IMR-90 (cell line): Measurements from ENCODE around the gene CPNE2. TPM values are rescaled to one million over a fixed set of nuclear protein-coding genes. Genes with fewer than 3 reads are reported as not detected.
A peak's percentile ranks its signal among the peaks of the same experiment; 100 is the strongest.

ENCODE experiments used
- ATAC-seq: fragments of 200-7000 bp; cut with Tn5 transposase; 2 replicates; pipeline ENCODE4 v1.9.1; 2020; ENCODE audit warnings: low read depth, mild to moderate bottlenecking, moderate library complexity
- BruUV-seq: library from RNA; stranded (reverse); fragments of 400-500 nt; replicated peaks from 2 replicates; lab custom pipeline; 2021; lab: Mats Ljungman, UMichigan
- CTCF ChIA-PET: fragments of 300-600 bp; formaldehyde crosslinking; extraction: SDS; loops from one replicate; lab custom pipeline; 2021; ENCODE audit warnings: antibody characterized with exemption; lab: Yijun Ruan, JAX
- POLR2A ChIA-PET: fragments of 300-600 bp; sonication (Branson Sonifier 250); formaldehyde crosslinking; loops from one replicate; lab custom pipeline; 2022; ENCODE audit warnings: antibody characterized with exemption; ENCODE audit not compliant: unreplicated experiment; lab: Charles Lee
- DNase-seq: peaks from one replicate; pipeline ENCODE4 v3.0.0; 2013
- H2AFZ ChIP-seq: replicated peaks from 2 replicates; pipeline ENCODE3; 2013; ENCODE audit warnings: low read length, mild to moderate bottlenecking; ENCODE audit not compliant: poor library complexity
- H2AK5ac ChIP-seq: 2 replicates; pipeline ENCODE4 v1.6.1; 2013; ENCODE audit warnings: low read depth, low read length, inconsistent platforms
- H2AK9ac ChIP-seq: replicated peaks from 2 replicates; pipeline ENCODE3; 2013; ENCODE audit warnings: mild to moderate bottlenecking, low read depth, low read length, moderate library complexity; ENCODE audit not compliant: poor library complexity
- H2BK120ac ChIP-seq: 2 replicates; pipeline ENCODE4 v1.6.1; 2013; ENCODE audit warnings: low read depth, low read length, inconsistent platforms
- H2BK15ac ChIP-seq: 3 replicates; pipeline ENCODE4 v1.6.1; 2013; ENCODE audit warnings: low read depth, low read length, inconsistent platforms
- H2BK20ac ChIP-seq: 2 replicates; pipeline ENCODE4 v1.6.1; 2013; ENCODE audit warnings: low read depth, mild to moderate bottlenecking, inconsistent platforms, low read length, moderate library complexity
- H2BK5ac ChIP-seq: 2 replicates; pipeline ENCODE4 v1.6.1; 2013; ENCODE audit warnings: mild to moderate bottlenecking, low read depth, low read length, inconsistent platforms; ENCODE audit not compliant: poor library complexity, severe bottlenecking
- H3K14ac ChIP-seq: replicated peaks from 2 replicates; pipeline ENCODE4 v1.6.1; 2013; ENCODE audit warnings: low read depth, low read length, inconsistent platforms
- H3K18ac ChIP-seq: 2 replicates; pipeline ENCODE4 v1.6.1; 2013; ENCODE audit warnings: low read depth, low read length, control low read depth
- H3K23ac ChIP-seq: 2 replicates; pipeline ENCODE4 v1.6.1; 2013; ENCODE audit warnings: low read depth, low read length, inconsistent platforms
- H3K27ac ChIP-seq: 2 replicates; pipeline ENCODE4 v1.5.1; 2013; ENCODE audit warnings: mild to moderate bottlenecking, control low read depth, low read length; ENCODE audit not compliant: insufficient read depth
- H3K27me3 ChIP-seq: 2 replicates; pipeline ENCODE4 v1.6.1; 2013; ENCODE audit warnings: low read length; ENCODE audit not compliant: control insufficient read depth, insufficient read depth
- H3K36me3 ChIP-seq: 2 replicates; pipeline ENCODE4 v1.6.1; 2013; ENCODE audit warnings: low read length, mixed read lengths; ENCODE audit not compliant: control insufficient read depth, insufficient read depth
- H3K4ac ChIP-seq: 2 replicates; pipeline ENCODE4 v1.6.1; 2013; ENCODE audit warnings: low read depth, low read length, inconsistent platforms
- H3K4me1 ChIP-seq: 2 replicates; pipeline ENCODE4 v1.6.1; 2013; ENCODE audit warnings: low read length, mixed read lengths; ENCODE audit not compliant: control insufficient read depth, insufficient read depth
- H3K4me2 ChIP-seq: 2 replicates; pipeline ENCODE4 v1.6.1; 2013; ENCODE audit warnings: low read depth, mild to moderate bottlenecking, control low read depth, low read length, moderate library complexity
- H3K4me3 ChIP-seq: 2 replicates; pipeline ENCODE4 v1.5.1; 2013; ENCODE audit warnings: low read depth, mild to moderate bottlenecking, control low read depth, low read length, moderate library complexity; ENCODE audit not compliant: insufficient read depth
- H3K56ac ChIP-seq: 2 replicates; pipeline ENCODE4 v1.6.1; 2013; ENCODE audit warnings: low read length, inconsistent platforms; ENCODE audit not compliant: insufficient read depth; ENCODE audit errors: extremely low read depth
- H3K79me1 ChIP-seq, 2 experiments: 2 replicates each; pipeline ENCODE4 v1.6.1; 2013; ENCODE audit warnings: low read length in 2 of 2, inconsistent platforms in 1 of 2, low read depth in 1 of 2
- H3K9ac ChIP-seq: 2 replicates; pipeline ENCODE4 v1.6.1; 2013; ENCODE audit warnings: low read depth, low read length, control low read depth
- H3K9me1 ChIP-seq: 2 replicates; pipeline ENCODE4 v1.6.1; 2013; ENCODE audit warnings: low read length, inconsistent platforms; ENCODE audit not compliant: insufficient read depth
- H3K9me3 ChIP-seq: 2 replicates; pipeline ENCODE4 v1.6.1; 2013; ENCODE audit warnings: low read length; ENCODE audit not compliant: control insufficient read depth, insufficient read depth
- H4K20me1 ChIP-seq: 2 replicates; pipeline ENCODE4 v1.6.1; 2013; ENCODE audit warnings: low read length, inconsistent platforms; ENCODE audit not compliant: insufficient read depth
- H4K5ac ChIP-seq: 2 replicates; pipeline ENCODE4 v1.6.1; 2013; ENCODE audit warnings: mild to moderate bottlenecking, low read depth, low read length, control low read depth
- H4K8ac ChIP-seq, 2 experiments: 2 replicates each; pipeline ENCODE4 v1.6.1; 2013; ENCODE audit warnings: low read depth in 2 of 2, low read length in 2 of 2, control low read depth in 1 of 2, inconsistent platforms in 1 of 2
- H4K91ac ChIP-seq: 2 replicates; pipeline ENCODE4 v1.6.1; 2013; ENCODE audit warnings: low read depth, low read length, inconsistent platforms; ENCODE audit not compliant: insufficient read depth
- BHLHE40 ChIP-seq: fragments of 150-350 bp; IDR thresholded peaks from 2 replicates; pipeline ENCODE4 v1.6.1; 2016; ENCODE audit warnings: mild to moderate bottlenecking, low read depth, low read length
- RAD21 ChIP-seq: IDR thresholded peaks from 2 replicates; pipeline ENCODE4 v1.6.1; 2012; ENCODE audit warnings: low read length, improper control_type of control experiment
- WGBS, 2 experiments: methylation state at CpG; one replicate each; pipeline versions ENCODE4 v1.1.5 to v1.1.7; 2013; ENCODE audit warnings: missing lambda C conversion rate in 2 of 2; ENCODE audit not compliant: insufficient read length in 1 of 2; ENCODE audit errors: extremely low coverage in 2 of 2; 5-methylcytosine and 5-hydroxymethylcytosine counted together
- dilution Hi-C: fragments of 300-500 bp; cut with HindIII; formaldehyde crosslinking; loops from one replicate; pipeline ENCODE4 v1.14.3; 2018; ENCODE audit warnings: low sequenced_read_pairs; ENCODE audit not compliant: unreplicated experiment
- in situ Hi-C: fragments of 300-500 bp; cut with MboI; formaldehyde crosslinking; loops from 3 replicates; pipeline ENCODE4 v1.14.3; 2019; ENCODE audit warnings: low sequenced_read_pairs, inconsistent platforms, mixed read lengths
- intact Hi-C: fragments of 100-400 bp; cut with micrococcal nuclease; formaldehyde crosslinking; loops from 2 replicates; pipeline ENCODE4 v1.10.0; 2022
- polyA plus RNA-seq, 3 experiments: library from polyadenylated mRNA; depleted of rRNA; stranded (reverse); fragments of >200 nt; gene quantifications; 2 replicates each; pipeline ENCODE4 v1.2.3, GENCODE V29; 2012; ENCODE audit warnings: low replicate concordance in 1 of 3
- total RNA-seq: library from RNA; depleted of rRNA; stranded (reverse); fragments of >200 nt; gene quantifications from 2 replicates; pipeline ENCODE4 v1.2.3, GENCODE V29; 2012
- TF ChIP-seq, protein P1 (sequence below): conservative IDR thresholded peaks from 2 replicates; pipeline ENCODE4 v1.5.1; 2012; ENCODE audit warnings: mild to moderate bottlenecking, low read depth, low read length, improper control_type of control experiment

CPNE2 gene
- total and polyA plus RNA-seq, 2 of the 4 experiments (the other 2 are of a cell fraction) = 15.4 to 48.0 TPM

DNA sequence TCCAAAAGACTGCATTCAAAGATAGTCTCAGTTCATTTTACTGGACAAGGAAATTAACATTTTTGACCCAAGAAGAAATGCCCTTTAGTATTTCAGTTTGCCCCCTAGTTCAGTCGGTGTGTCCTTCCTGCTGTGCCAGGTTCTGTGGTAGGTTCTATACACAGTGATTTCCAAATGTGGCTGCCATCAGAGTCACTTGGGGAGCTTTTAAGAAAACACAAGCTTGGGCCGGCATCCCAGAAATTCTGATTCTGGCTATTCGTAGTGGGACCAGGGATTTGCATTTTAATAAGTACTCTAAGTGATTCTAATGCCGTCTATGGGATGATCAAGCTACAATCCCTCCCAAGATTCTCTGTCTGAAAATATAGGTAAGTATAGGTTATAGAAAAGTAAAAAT, 103.9 kb downstream of the CPNE2 start:
- peak overlapping the region; percentile 60 for H3K4ac ChIP-seq
- H2BK5ac ChIP-seq = peak overlapping the region; percentile 4
- POLR2A ChIA-PET = no interaction called here
- in situ Hi-C loops (no loop called here), intact Hi-C loops (no loop called here), dilution Hi-C loops (no loop called here)
- H2AK5ac ChIP-seq = no peak overlapping the region
- no peaks in the 10 kb centered on the region for H3K9me3 ChIP-seq
- CTCF ChIA-PET = no interaction called here
- H4K8ac ChIP-seq = no peak overlapping the region
- H3K27me3 ChIP-seq = no peaks in the 10 kb centered on the region
- no peak overlapping the region for H2BK20ac ChIP-seq
- no peak overlapping the region for H3K23ac ChIP-seq
- H3K14ac ChIP-seq = no peak overlapping the region
- no peak overlapping the region; the same call in 1 of the 2 replicates for H2BK120ac ChIP-seq
- peaks cover 18% of the 10 kb centered on the region for H3K4me1 ChIP-seq
- H3K9ac ChIP-seq = no peak overlapping the region
- DNase-seq = no peak
- BruUV-seq = no TSS peak
- no peak overlapping the region for H3K4me3 ChIP-seq
- no peak for ATAC-seq
- no peak overlapping the region for H3K27ac ChIP-seq
- H3K18ac ChIP-seq = no peak overlapping the region
- H4K5ac ChIP-seq = no peak overlapping the region
- H2AK9ac ChIP-seq = no peak overlapping the region
- peak overlapping the region; percentile 57; the same call in 1 of the 3 replicates for H2BK15ac ChIP-seq
- H3K36me3 ChIP-seq = peaks cover 2% of the 10 kb centered on the region; the same call in 1 of the 2 replicates
- H2AFZ ChIP-seq = no peak overlapping the region
- H3K9me1 ChIP-seq = no peaks in the 10 kb centered on the region
- no peak overlapping the region for H3K56ac ChIP-seq
- H4K20me1 ChIP-seq = peaks cover 5% of the 10 kb centered on the region; the same call in 1 of the 2 replicates
- TF ChIP-seq BHLHE40 (no peak), RAD21 (no peak)
- TF ChIP-seq, protein P1, sequence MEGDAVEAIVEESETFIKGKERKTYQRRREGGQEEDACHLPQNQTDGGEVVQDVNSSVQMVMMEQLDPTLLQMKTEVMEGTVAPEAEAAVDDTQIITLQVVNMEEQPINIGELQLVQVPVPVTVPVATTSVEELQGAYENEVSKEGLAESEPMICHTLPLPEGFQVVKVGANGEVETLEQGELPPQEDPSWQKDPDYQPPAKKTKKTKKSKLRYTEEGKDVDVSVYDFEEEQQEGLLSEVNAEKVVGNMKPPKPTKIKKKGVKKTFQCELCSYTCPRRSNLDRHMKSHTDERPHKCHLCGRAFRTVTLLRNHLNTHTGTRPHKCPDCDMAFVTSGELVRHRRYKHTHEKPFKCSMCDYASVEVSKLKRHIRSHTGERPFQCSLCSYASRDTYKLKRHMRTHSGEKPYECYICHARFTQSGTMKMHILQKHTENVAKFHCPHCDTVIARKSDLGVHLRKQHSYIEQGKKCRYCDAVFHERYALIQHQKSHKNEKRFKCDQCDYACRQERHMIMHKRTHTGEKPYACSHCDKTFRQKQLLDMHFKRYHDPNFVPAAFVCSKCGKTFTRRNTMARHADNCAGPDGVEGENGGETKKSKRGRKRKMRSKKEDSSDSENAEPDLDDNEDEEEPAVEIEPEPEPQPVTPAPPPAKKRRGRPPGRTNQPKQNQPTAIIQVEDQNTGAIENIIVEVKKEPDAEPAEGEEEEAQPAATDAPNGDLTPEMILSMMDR = no peak
- WGBS, 2 experiments = no CpG with 5 or more reads among the region's 4 CpGs
- H3K4me2 ChIP-seq = no peak overlapping the region
- peaks cover 24 to 49% of the 10 kb centered on the region in 2 experiments for H3K79me1 ChIP-seq
- H4K91ac ChIP-seq = no peak overlapping the region
